ENCODE measurements around the gene JUN. TPM values are rescaled to one million over a fixed set of nuclear protein-coding genes. Genes with fewer than 3 reads are reported as not detected.

The JUN gene
- total RNA-seq, 1 experiment from 2014 or later: 15.9 TPM

GRCh38 chr1:58813361-58813760 lies 29.5 kb upstream of the JUN start:
- Mint-ChIP-seq H3K4me1 (peaks cover 40% of the 10 kb centered on the region), H3K27me3 (ENCODE audit: low read depth) (peaks cover 26% of the 10 kb centered on the region), H3K9me3 (no peaks in the 10 kb centered on the region), H3K4me3 (no peak overlapping the region), H3K27ac (no peak overlapping the region), H3K36me3 (no peaks in the 10 kb centered on the region)
- DNase-seq (ENCODE audit: low spot score) (no peak), ATAC-seq (no peak)
- TF ChIP-seq PRRX2 (CRISPR knock-in tag; IDR thresholded peaks at IDR 0.05) (no peak), NFE2L1 (CRISPR knock-in tag; IDR thresholded peaks at IDR 0.05) (no peak), ZNF396 (CRISPR knock-in tag; IDR thresholded peaks at IDR 0.05; ENCODE audit: borderline replicate concordance) (no peak), TEAD4 (CRISPR knock-in tag; IDR thresholded peaks at IDR 0.05) (no peak), OVOL2 (CRISPR knock-in tag; IDR thresholded peaks at IDR 0.05; ENCODE audit: borderline replicate concordance) (no peak), FOXJ3 (CRISPR knock-in tag; IDR thresholded peaks at IDR 0.05; ENCODE audit: borderline replicate concordance) (no peak), AFF4 (CRISPR knock-in tag; IDR thresholded peaks at IDR 0.05; ENCODE audit: borderline replicate concordance) (no peak), CTCF (IDR thresholded peaks at IDR 0.05) (no peak), MYBL2 (CRISPR knock-in tag; IDR thresholded peaks at IDR 0.05) (no peak), IRF1 (CRISPR knock-in tag; IDR thresholded peaks at IDR 0.05) (no peak), ZNF121 (CRISPR knock-in tag; IDR thresholded peaks at IDR 0.05) (no peak), ZNF532 (CRISPR knock-in tag; IDR thresholded peaks at IDR 0.05; ENCODE audit: borderline replicate concordance) (no peak), ZSCAN18 (CRISPR knock-in tag; IDR thresholded peaks at IDR 0.05) (no peak), ATF3 (CRISPR knock-in tag; conservative IDR thresholded peaks at IDR 0.05) (no peak), CBFB (CRISPR knock-in tag; IDR thresholded peaks at IDR 0.05; ENCODE audit: low read depth) (no peak), ZNF671 (CRISPR knock-in tag; IDR thresholded peaks at IDR 0.05) (no peak), ZNF138 (CRISPR knock-in tag; conservative IDR thresholded peaks at IDR 0.05) (no peak), ZNF416 (CRISPR knock-in tag; IDR thresholded peaks at IDR 0.05) (no peak), GABPB1 (CRISPR knock-in tag; IDR thresholded peaks at IDR 0.05) (no peak), IRF2 (CRISPR knock-in tag; IDR thresholded peaks at IDR 0.05; ENCODE audit: borderline replicate concordance, low read depth) (no peak)
- CTCF ChIA-PET: interaction anchor here (1.1 to 1.5 kb wide), 2 partner anchors 30 to 886 kb away, joined by 3 to 7 read pairs; partner anchors contain the start of gene JUN
- POLR2A ChIA-PET: interaction anchor here (0.6 to 1.2 kb wide), 3 partner anchors 15 to 484 kb away, joined by 3 to 4 read pairs (median 3); partner anchors contain the start of genes FGGY and JUN
